ENCODE data around the gene DNAJB2. TPM values are rescaled to one million over a fixed set of nuclear protein-coding genes. Genes with fewer than 3 reads are reported as not detected.

The DNAJB2 gene
- total RNA-seq, 1 donor from 2014 or later: 60.9 TPM

GRCh38 chr2:219300022-219300421 lies 20.9 kb downstream of the DNAJB2 start:
- TF ChIP-seq CTCF (IDR thresholded peaks at IDR 0.05; ENCODE audit: insufficient read depth, low read length, poor library complexity, severe bottlenecking): no peak
- no peak for DNase-seq (ENCODE audit: low read depth)
- Histone ChIP-seq H3K36me3 (ENCODE audit: control insufficient read depth, insufficient read depth, low read length) (no peaks in the 10 kb centered on the region), H3K4me3 (ENCODE audit: low read depth, low read length) (no peak overlapping the region), H3K27me3 (ENCODE audit: control insufficient read depth, insufficient read depth, low read length) (peaks cover 34% of the 10 kb centered on the region)

DNA sequence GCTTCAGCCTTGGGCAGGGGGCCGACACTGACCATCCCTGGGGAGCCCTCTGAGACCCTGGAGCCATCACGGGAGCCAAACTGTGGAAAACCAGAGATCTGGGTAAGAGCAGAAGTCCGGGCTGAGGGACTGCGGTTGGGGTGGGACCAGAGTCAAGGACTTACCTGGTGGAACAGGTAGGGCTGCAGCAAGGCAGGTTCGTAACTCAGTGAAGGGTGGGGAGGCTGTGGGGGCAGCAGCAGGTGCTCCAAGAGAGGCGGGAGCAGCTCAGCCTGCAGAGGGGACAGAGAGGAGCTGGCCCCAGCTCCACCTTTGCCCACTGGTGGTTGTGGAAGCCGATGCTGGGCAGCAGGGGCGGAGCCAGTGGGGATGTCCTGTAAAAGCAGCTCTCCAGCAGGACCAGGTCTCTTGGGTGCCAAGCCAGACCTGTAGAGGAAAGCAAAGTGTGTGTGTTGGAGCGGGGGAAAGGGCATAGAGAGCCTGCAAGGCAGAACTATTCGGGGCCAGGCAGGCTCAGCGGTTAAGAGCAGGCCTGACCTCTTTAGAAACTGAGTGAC lies 23.3 kb downstream of the DNAJB2 start:
- H3K4me3 ChIP-seq (ENCODE audit: low read depth, low read length): no peak overlapping the region
- H3K27me3 ChIP-seq (ENCODE audit: control insufficient read depth, insufficient read depth, low read length): peaks cover 41% of the 10 kb centered on the region
- DNase-seq (ENCODE audit: low read depth): no peak
- no peak for TF ChIP-seq CTCF (IDR thresholded peaks at IDR 0.05; ENCODE audit: insufficient read depth, low read length, poor library complexity, severe bottlenecking)
- H3K36me3 ChIP-seq (ENCODE audit: control insufficient read depth, insufficient read depth, low read length): no peaks in the 10 kb centered on the region

DNA sequence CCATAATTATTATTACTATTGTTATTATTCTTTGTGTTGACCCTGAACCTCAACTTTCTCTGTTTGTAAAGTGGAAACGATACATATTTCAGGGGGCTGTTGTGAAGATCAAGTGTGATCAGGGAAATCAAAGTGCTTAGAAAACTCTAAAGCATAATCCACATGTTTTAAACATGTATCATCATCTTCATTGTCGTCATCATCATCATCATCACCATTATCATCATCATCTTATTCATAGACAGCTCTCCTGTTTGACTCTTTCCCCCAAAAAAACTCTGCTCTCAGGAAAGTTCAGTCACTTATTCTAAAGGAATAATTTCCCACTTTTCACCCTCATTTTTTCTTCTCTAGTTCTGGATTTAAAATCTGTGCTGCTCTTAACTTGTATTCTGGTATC lies 25.1 kb downstream of the DNAJB2 start:
- TF ChIP-seq CTCF (IDR thresholded peaks at IDR 0.05; ENCODE audit: insufficient read depth, low read length, poor library complexity, severe bottlenecking): no peak
- Histone ChIP-seq H3K27me3 (ENCODE audit: control insufficient read depth, insufficient read depth, low read length) (peaks cover 46% of the 10 kb centered on the region), H3K36me3 (ENCODE audit: control insufficient read depth, insufficient read depth, low read length) (no peaks in the 10 kb centered on the region), H3K4me3 (ENCODE audit: low read depth, low read length) (no peak overlapping the region)
- DNase-seq (ENCODE audit: low read depth): no peak

DNA sequence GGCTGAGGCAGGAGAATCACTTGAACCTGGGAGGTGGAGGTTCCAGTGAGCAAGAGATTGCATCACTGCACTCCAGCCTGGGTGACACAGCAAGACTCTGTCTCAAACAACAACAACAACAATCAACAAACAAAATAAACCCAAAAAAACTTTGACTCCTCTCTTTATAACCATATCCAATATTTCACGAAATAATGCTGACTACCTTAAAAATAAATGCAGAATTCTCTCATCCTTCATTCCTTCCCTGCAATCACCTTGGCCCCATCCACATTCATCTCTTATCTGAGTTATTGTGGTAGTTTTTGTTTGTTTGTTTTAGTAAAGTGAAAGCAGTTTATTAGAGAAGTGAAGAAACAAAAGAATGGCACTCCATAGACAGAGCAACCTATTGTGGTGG lies 26.9 kb downstream of the DNAJB2 start:
- Histone ChIP-seq H3K36me3 (ENCODE audit: control insufficient read depth, insufficient read depth, low read length) (no peaks in the 10 kb centered on the region), H3K27me3 (ENCODE audit: control insufficient read depth, insufficient read depth, low read length) (peaks cover 49% of the 10 kb centered on the region), H3K4me3 (ENCODE audit: low read depth, low read length) (no peak overlapping the region)
- no peak for DNase-seq (ENCODE audit: low read depth)
- no peak for TF ChIP-seq CTCF (IDR thresholded peaks at IDR 0.05; ENCODE audit: insufficient read depth, low read length, poor library complexity, severe bottlenecking)

DNA sequence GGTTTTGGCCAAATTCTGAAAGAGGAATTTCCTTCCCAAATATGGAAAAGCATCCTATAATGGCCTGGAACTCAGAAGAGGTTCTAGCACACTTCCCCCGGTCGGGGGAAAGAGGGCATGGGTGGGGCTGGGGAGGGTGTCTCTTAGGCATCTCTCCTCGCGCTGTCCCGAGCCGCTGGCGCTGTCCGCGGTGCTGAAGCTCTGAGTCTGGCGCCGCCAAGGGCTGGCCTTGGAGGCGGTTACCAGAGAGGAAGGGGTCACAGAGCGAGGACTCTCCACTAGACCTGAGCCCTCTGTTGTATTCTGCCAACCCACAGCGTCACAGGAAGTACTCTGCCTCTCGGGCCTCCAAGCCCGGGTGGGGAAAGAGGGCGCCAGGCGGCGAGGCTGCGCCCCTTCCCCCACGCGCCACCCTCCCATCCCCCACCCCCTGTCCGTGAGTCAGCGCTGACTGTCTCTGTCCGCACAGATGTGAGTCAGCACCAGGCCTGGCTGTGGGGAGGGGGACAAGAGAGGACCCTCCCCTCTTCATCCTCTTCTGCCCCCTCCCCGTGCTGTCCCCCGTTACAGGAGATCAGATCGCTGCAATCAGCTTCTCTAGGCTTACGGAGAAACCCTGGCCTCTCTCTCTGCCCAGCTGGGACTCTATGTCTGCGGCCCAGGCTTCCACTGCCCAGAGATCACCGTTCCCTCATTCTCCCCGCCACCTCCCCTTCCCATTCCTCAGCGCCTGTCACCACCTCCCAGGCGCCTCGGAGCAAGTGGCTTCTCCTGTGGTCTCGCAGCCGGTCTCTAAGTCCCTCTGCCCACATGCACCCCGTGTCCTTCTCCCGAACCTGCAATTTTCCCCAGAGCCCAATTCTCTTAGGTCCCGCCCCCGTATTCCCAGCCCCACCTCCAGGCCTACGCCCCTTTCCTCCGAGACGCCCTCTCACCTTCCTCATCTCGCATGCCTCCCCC lies 29.3 kb downstream of the DNAJB2 start:
- DNase-seq (ENCODE audit: low read depth): no peak
- TF ChIP-seq CTCF (IDR thresholded peaks at IDR 0.05; ENCODE audit: insufficient read depth, low read length, poor library complexity, severe bottlenecking): peak; percentile 13
- Histone ChIP-seq H3K36me3 (ENCODE audit: control insufficient read depth, insufficient read depth, low read length) (no peaks in the 10 kb centered on the region), H3K4me3 (ENCODE audit: low read depth, low read length) (peak overlapping the region; percentile 6), H3K27me3 (ENCODE audit: control insufficient read depth, insufficient read depth, low read length) (peaks cover 33% of the 10 kb centered on the region)
